Activated CD8-positive, alpha-beta T cell treated with anti-CD3 and anti-CD28 coated beads for 36 hours (primary cell): ENCODE measurements around the gene TTI1. TPM values are rescaled to one million over a fixed set of nuclear protein-coding genes. Genes with fewer than 3 reads are reported as not detected.

Experiments
- total RNA-seq, 2 experiments: library from RNA; stranded (reverse); gene quantifications; one replicate each; pipeline ENCODE4 v1.2.3, GENCODE V29; 2021

Gene TTI1
- total RNA-seq, 2 experiments from 2014 or later = 34.1 to 39.7 TPM

Other genes with a start within 250 kb of the TTI1 start
- not detected for gene VSTM2L, start 130.3 kb downstream of the TTI1 start, total RNA-seq
- 10 to 100 TPM; 29.1 to 29.3 TPM for gene RPRD1B, start 290 bp upstream of the TTI1 start, total RNA-seq
- not detected for gene TGM2, start 131.8 kb upstream of the TTI1 start, total RNA-seq
- not detected for gene KIAA1755, start 227.3 kb upstream of the TTI1 start, total RNA-seq